HepG2 (cell line): ENCODE data around the gene LYZL1. TPM values are rescaled to one million over a fixed set of nuclear protein-coding genes. Genes with fewer than 3 reads are reported as not detected.
A peak's percentile ranks its signal among the peaks of the same experiment; 100 is the strongest.

Experiments
- ATAC-seq: fragments of 200-7000 bp; cut with Tn5 transposase; 3 replicates; pipeline ENCODE4 v1.9.1; 2020; ENCODE audit warnings: mild to moderate bottlenecking, moderate library complexity
- BruUV-seq: library from RNA; stranded (reverse); fragments of 400-500 nt; replicated peaks from 2 replicates; lab custom pipeline; 2021; lab: Mats Ljungman, UMichigan
- CTCF ChIA-PET: fragments of 300-600 bp; formaldehyde crosslinking; extraction: SDS; loops from one replicate; lab custom pipeline; 2021; ENCODE audit warnings: low total read pairs, inconsistent platforms, low intra/inter-chr PET ratio; lab: Yijun Ruan, JAX
- POLR2A ChIA-PET: fragments of 350-600 bp; sonication (Branson Sonifier 250); formaldehyde crosslinking; loops from one replicate; lab custom pipeline; 2020; ENCODE audit warnings: antibody characterized with exemption, inconsistent platforms; lab: Yijun Ruan, JAX
- DNase-seq: peaks from one replicate; pipeline ENCODE4 v3.0.0-alpha.2; 2015; ENCODE audit warnings: low spot score
- FAIRE-seq: peaks from 3 replicates; lab custom pipeline; 2011; peaks lifted over from hg19 to GRCh38; lab: Jason Lieb, UNC
- H2AFZ ChIP-seq: one replicate; pipeline ENCODE4 v1.6.1; 2011; ENCODE audit warnings: low read length, inconsistent platforms
- H3K27ac ChIP-seq: fragments of 300-600 bp; 3 replicates; pipeline ENCODE4 v1.8.0; 2011; ENCODE audit warnings: mixed run types, mild to moderate bottlenecking, mixed read lengths, low read length, inconsistent platforms; ENCODE audit not compliant: insufficient read depth; ENCODE audit errors: extremely low read length
- H3K27me3 ChIP-seq, 2 experiments: fragments of 200-600 bp in 1 of 2; 2 replicates in 1 of 2; 3 replicates in 1 of 2; pipeline versions ENCODE4 v1.6.0 to v1.8.0; 2011; ENCODE audit warnings: low read length in 2 of 2, mild to moderate bottlenecking in 2 of 2, moderate library complexity in 2 of 2, inconsistent platforms in 1 of 2; ENCODE audit not compliant: insufficient read depth in 2 of 2, control insufficient read depth in 1 of 2
- H3K36me3 ChIP-seq, 2 experiments: fragments of 200-600 bp in 1 of 2; replicated peaks in 1 of 2; 2 replicates in 1 of 2; 3 replicates in 1 of 2; pipeline versions ENCODE4 v1.5.1 to v1.8.0; 2011; ENCODE audit warnings: low read length in 2 of 2, inconsistent platforms in 1 of 2; ENCODE audit not compliant: insufficient read depth in 2 of 2, control insufficient read depth in 1 of 2
- H3K4me1 ChIP-seq: 2 replicates; pipeline ENCODE4 v1.5.1; 2012; ENCODE audit warnings: low read length, inconsistent platforms; ENCODE audit not compliant: insufficient read depth
- H3K4me2 ChIP-seq: 2 replicates; pipeline ENCODE4 v1.6.0; 2011; ENCODE audit warnings: low read depth, low read length, inconsistent platforms
- H3K4me3 ChIP-seq, 3 experiments: fragments of 200-600 bp in 1 of 3; sonication (generic), shearing (Covaris generic) in 1 of 3; replicated peaks in 1 of 3; 2 replicates each; pipeline ENCODE4 v1.5.1; 2011 to 2016; ENCODE audit warnings: low read length in 3 of 3, inconsistent platforms in 2 of 3, low read depth in 2 of 3, mild to moderate bottlenecking in 2 of 3, control low read depth in 1 of 3, mixed read lengths in 1 of 3; ENCODE audit not compliant: insufficient read depth in 1 of 3
- H3K79me2 ChIP-seq: one replicate; pipeline ENCODE4 v1.6.1; 2011; ENCODE audit warnings: low read length, inconsistent platforms; ENCODE audit not compliant: insufficient read depth
- H3K9ac ChIP-seq: 2 replicates; pipeline ENCODE4 v1.6.0; 2011; ENCODE audit warnings: mild to moderate bottlenecking, low read depth, low read length, inconsistent platforms; ENCODE audit not compliant: insufficient read depth
- H3K9me3 ChIP-seq: 2 replicates; pipeline ENCODE4 v1.5.1; 2012; ENCODE audit warnings: mild to moderate bottlenecking, low read length
- H4K20me1 ChIP-seq: 2 replicates; pipeline ENCODE4 v1.6.0; 2011; ENCODE audit warnings: inconsistent platforms, mild to moderate bottlenecking, low read length, moderate library complexity; ENCODE audit not compliant: insufficient read depth
- AFF4 ChIP-seq: sonication (generic); formaldehyde crosslinking; IDR thresholded peaks from 2 replicates; pipeline ENCODE4 v1.4.0; 2020; ENCODE audit warnings: missing genetic modification reagents
- KAT7 ChIP-seq: IDR thresholded peaks from 2 replicates; pipeline ENCODE4 v1.6.1; 2018; ENCODE audit warnings: borderline replicate concordance, missing compliant biosample characterization
- MAZ ChIP-seq, 2 experiments: sonication (generic) in 1 of 2; formaldehyde crosslinking in 1 of 2; IDR thresholded peaks; 2 replicates each; pipeline versions ENCODE4 v1.5.0 to v1.6.1; 2012 to 2020; ENCODE audit warnings: low read depth in 2 of 2, mild to moderate bottlenecking in 2 of 2, borderline replicate concordance in 1 of 2, improper control_type of control experiment in 1 of 2, low read length in 1 of 2, missing genetic modification reagents in 1 of 2, moderate library complexity in 1 of 2
- PITX1 ChIP-seq: sonication (generic); formaldehyde crosslinking; IDR thresholded peaks from 2 replicates; pipeline ENCODE4 v1.5.1; 2020; ENCODE audit warnings: mild to moderate bottlenecking, missing genetic modification reagents
- TEAD3 ChIP-seq: optimal IDR thresholded peaks from 2 replicates; pipeline ENCODE3; 2016; ENCODE audit warnings: borderline replicate concordance
- ZNF501 ChIP-seq: sonication (generic); formaldehyde crosslinking; IDR thresholded peaks from 2 replicates; pipeline ENCODE4 v1.5.1; 2020; ENCODE audit warnings: mild to moderate bottlenecking, moderate library complexity, missing genetic modification reagents
- ZSCAN31 ChIP-seq: sonication (generic); formaldehyde crosslinking; IDR thresholded peaks from 2 replicates; pipeline ENCODE4 v1.5.0; 2020; ENCODE audit warnings: low read depth, mild to moderate bottlenecking, missing genetic modification reagents
- WGBS: methylation state at CpG from one replicate; pipeline ENCODE4 v1.1.6; 2017; ENCODE audit warnings: low lambda C conversion rate; 5-methylcytosine and 5-hydroxymethylcytosine counted together
- in situ Hi-C: cut with HindIII; loops from 2 replicates; pipeline ENCODE4 v1.10.0; 2017; ENCODE audit warnings: low pct_unique_long_range_greater_than_20kb; ENCODE audit not compliant: extremely low pct_ligation_motif_present
- intact Hi-C: fragments of 100-400 bp; cut with micrococcal nuclease; formaldehyde crosslinking; loops from one replicate; pipeline ENCODE4 v1.10.0; 2022; ENCODE audit not compliant: unreplicated experiment
- polyA plus RNA-seq, 8 experiments: library from polyadenylated mRNA; depleted of rRNA in 3 of 8; stranded (reverse) in 7 of 8; unstranded in 1 of 8; fragments of >200 nt; fragmentation: Illumina TruSeq in 4 of 8; extraction: Trizol in 4 of 8; gene quantifications; 2 replicates each; pipeline versions ENCODE4 v1.2.1 to v1.2.3, GENCODE V29; 2011 to 2016; ENCODE audit warnings: low read depth in 4 of 8, missing spikeins in 1 of 8, mixed read lengths in 1 of 8; ENCODE audit not compliant: insufficient read depth in 1 of 8
- total RNA-seq, 5 experiments: library from RNA; depleted of rRNA; stranded (reverse); fragments of >200 nt; fragmentation: Illumina TruSeq; extraction: Trizol; gene quantifications; 2 replicates each; pipeline ENCODE4 v1.2.3, GENCODE V29; 2016; ENCODE audit warnings: low read depth in 1 of 5

The LYZL1 gene
- total and polyA plus RNA-seq, 2 of the 13 experiments (the other 11 are each of a cell fraction or from before 2014, with no cell fraction given), result not detected

GRCh38 chr10:29328983-29329382 is 40.1 kb downstream of the LYZL1 start:
- no peak overlapping the region for H2AFZ ChIP-seq
- ChIA-PET CTCF (no interaction called here), POLR2A (interaction anchor here (1.6 to 6.2 kb wide), 3 partner anchors 11 to 388 kb away, joined by 5 to 106 read pairs (median 15); no protein-coding TSS in a partner anchor)
- peak overlapping the region; percentile 97 for H3K27ac ChIP-seq
- peaks cover 99% of the 10 kb centered on the region for H3K4me1 ChIP-seq
- intact Hi-C loops (loop anchor here (5.0 kb wide), 1 partner anchor 48 kb away; no protein-coding TSS in a partner anchor), in situ Hi-C loops (no loop called here)
- no peaks in the 10 kb centered on the region for H3K79me2 ChIP-seq
- no peaks in the 10 kb centered on the region for H3K27me3 ChIP-seq
- 49% methylated on average over 2 of the region's 3 CpGs for WGBS
- no peaks in the 10 kb centered on the region for H3K36me3 ChIP-seq
- H3K9ac ChIP-seq, result no peak overlapping the region
- BruUV-seq, result no TSS peak
- FAIRE-seq, result no peak
- TF ChIP-seq TEAD3 (CRISPR knock-in tag) (peak; percentile 41), ZSCAN31 (CRISPR knock-in tag) (no peak)
- no peaks in the 10 kb centered on the region for H4K20me1 ChIP-seq
- no peak for ATAC-seq
- DNase-seq, result no peak
- H3K9me3 ChIP-seq, result no peaks in the 10 kb centered on the region
- H3K4me3 ChIP-seq, result no peak overlapping the region
- no peak overlapping the region for H3K4me2 ChIP-seq

- ATAC-seq, result no peak
- no peak overlapping the region for H3K27ac ChIP-seq
- no peak overlapping the region for H3K9ac ChIP-seq
- H3K36me3 ChIP-seq, result no peaks in the 10 kb centered on the region
- H3K4me1 ChIP-seq, result peaks cover 94% of the 10 kb centered on the region
- in situ Hi-C loops (no loop called here), intact Hi-C loops (loop anchor here (5.0 kb wide), 1 partner anchor 48 kb away; no protein-coding TSS in a partner anchor)
- no peaks in the 10 kb centered on the region for H3K27me3 ChIP-seq
- H2AFZ ChIP-seq, result no peak overlapping the region
- no peak overlapping the region for H3K4me2 ChIP-seq
- no peak for FAIRE-seq
- BruUV-seq, result no TSS peak
- no peaks in the 10 kb centered on the region for H3K79me2 ChIP-seq
- WGBS, result 77% methylated on average over 5 of the region's 5 CpGs
- peak; percentile 54 for DNase-seq
- no peaks in the 10 kb centered on the region for H3K9me3 ChIP-seq
- CTCF ChIA-PET, result no interaction called here
- H4K20me1 ChIP-seq, result no peaks in the 10 kb centered on the region
- POLR2A ChIA-PET, result interaction anchor here (3.7 to 6.2 kb wide), 2 partner anchors 11 to 24 kb away, joined by 15 to 106 read pairs; no protein-coding TSS in a partner anchor
- no peak overlapping the region for H3K4me3 ChIP-seq
- TF ChIP-seq PITX1, result no peak
- no peak for TF ChIP-seq KAT7 (CRISPR knock-in tag)
- no peak for TF ChIP-seq AFF4
- no peak for TF ChIP-seq ZNF501 (CRISPR knock-in tag)
- no peak for TF ChIP-seq MAZ (IDR thresholded peaks at IDR 0.05; ENCODE audit: borderline replicate concordance, low read depth, low read length)
- TF ChIP-seq MAZ (CRISPR knock-in tag; IDR thresholded peaks at IDR 0.05; ENCODE audit: low read depth), result no peak
Observed at GRCh38 chr10:29329420-29329819, 40.5 kb downstream of the LYZL1 start.
